DND-41 (cell line): ENCODE measurements around the gene PPP1R11.

ENCODE experiments used
- ATAC-seq: fragments of 200-7000 bp; cut with Tn5 transposase; 3 replicates; pipeline ENCODE4 v1.9.1; 2021; ENCODE audit warnings: low read depth; ENCODE audit not compliant: insufficient read depth
- DNase-seq: peaks from one replicate; pipeline ENCODE4 v3.0.0-alpha.2; 2020
- H2AFZ ChIP-seq: 2 replicates; pipeline ENCODE4 v1.6.0; 2012; ENCODE audit warnings: low read depth, low read length
- H3K27ac ChIP-seq: 2 replicates; pipeline ENCODE4 v1.5.1; 2012; ENCODE audit warnings: low read length, inconsistent platforms
- H3K27me3 ChIP-seq: fragments of 200-600 bp; sonication (generic); 2 replicates; pipeline ENCODE4 v1.6.0; 2012; ENCODE audit warnings: low read length, mild to moderate bottlenecking, inconsistent platforms; ENCODE audit not compliant: insufficient read depth, poor library complexity
- H3K36me3 ChIP-seq: 2 replicates; pipeline ENCODE4 v1.5.1; 2012; ENCODE audit warnings: low read length, inconsistent platforms; ENCODE audit not compliant: insufficient read depth
- H3K4me1 ChIP-seq: 2 replicates; pipeline ENCODE4 v1.5.1; 2012; ENCODE audit warnings: mild to moderate bottlenecking, low read length; ENCODE audit not compliant: insufficient read depth
- H3K4me2 ChIP-seq: 2 replicates; pipeline ENCODE4 v1.6.0; 2012; ENCODE audit warnings: mild to moderate bottlenecking, moderate library complexity, low read length, inconsistent platforms; ENCODE audit not compliant: insufficient read depth
- H3K4me3 ChIP-seq, 2 experiments: fragments of 200-600 bp in 1 of 2; shearing (Covaris generic) in 1 of 2; 2 replicates each; pipeline ENCODE4 v1.5.1; 2012 to 2016; ENCODE audit warnings: inconsistent platforms in 2 of 2, low read length in 2 of 2, mild to moderate bottlenecking in 2 of 2, low read depth in 1 of 2, moderate library complexity in 1 of 2
- H3K79me2 ChIP-seq: 2 replicates; pipeline ENCODE4 v1.6.0; 2012; ENCODE audit warnings: low read length, inconsistent platforms; ENCODE audit not compliant: insufficient read depth
- H3K9ac ChIP-seq: 2 replicates; pipeline ENCODE4 v1.6.0; 2012; ENCODE audit warnings: low read depth, mild to moderate bottlenecking, inconsistent platforms, low read length, moderate library complexity
- H3K9me3 ChIP-seq: 2 replicates; pipeline ENCODE4 v1.5.1; 2012; ENCODE audit warnings: low read length, moderate library complexity, mild to moderate bottlenecking, inconsistent platforms; ENCODE audit not compliant: insufficient read depth, severe bottlenecking
- H4K20me1 ChIP-seq: 2 replicates; pipeline ENCODE4 v1.6.0; 2012; ENCODE audit warnings: low read length; ENCODE audit not compliant: insufficient read depth
- CTCF ChIP-seq: IDR thresholded peaks from 2 replicates; pipeline ENCODE4 v1.5.1; 2012; ENCODE audit warnings: borderline replicate concordance, low read length, moderate library complexity, mild to moderate bottlenecking; ENCODE audit not compliant: poor library complexity, severe bottlenecking; ENCODE audit errors: extremely low read depth
- EZH2 ChIP-seq: IDR thresholded peaks from 3 replicates; pipeline ENCODE4 v1.6.1; 2012; ENCODE audit warnings: borderline replicate concordance, low read depth, mild to moderate bottlenecking, moderate library complexity, low read length, inconsistent platforms; ENCODE audit not compliant: severe bottlenecking

PPP1R11 gene

GRCh38 chr6:30035784-30036183, 31.2 kb upstream of the PPP1R11 start:
- Histone ChIP-seq H4K20me1 (no peaks in the 10 kb centered on the region), H3K9me3 (no peaks in the 10 kb centered on the region), H3K27ac (no peak overlapping the region), H3K9ac (no peak overlapping the region), H3K4me3 (no peak overlapping the region), H3K36me3 (no peaks in the 10 kb centered on the region), H3K4me1 (no peaks in the 10 kb centered on the region), H3K79me2 (no peaks in the 10 kb centered on the region), H3K27me3 (no peaks in the 10 kb centered on the region), H3K4me2 (no peak overlapping the region), H2AFZ (no peak overlapping the region)
- DNase-seq (no peak), ATAC-seq (no peak)
- TF ChIP-seq CTCF (no peak), EZH2 (no peak)

GRCh38 chr6:30037182-30037788, 29.7 kb upstream of the PPP1R11 start:
- ATAC-seq (peak; percentile 70), DNase-seq (no peak)
- TF ChIP-seq EZH2, result no peak
- TF ChIP-seq CTCF, result peak; percentile 65
- no peaks in the 10 kb centered on the region; the same call in 1 of the 2 replicates for H3K36me3 ChIP-seq
- no peak overlapping the region for H3K27ac ChIP-seq
- no peak overlapping the region for H3K4me2 ChIP-seq
- no peaks in the 10 kb centered on the region for H3K4me1 ChIP-seq
- H3K79me2 ChIP-seq, result no peaks in the 10 kb centered on the region
- H3K9ac ChIP-seq, result no peak overlapping the region
- H3K9me3 ChIP-seq, result no peaks in the 10 kb centered on the region
- no peak overlapping the region for H2AFZ ChIP-seq
- no peak overlapping the region for H3K4me3 ChIP-seq
- H3K27me3 ChIP-seq, result no peaks in the 10 kb centered on the region
- H4K20me1 ChIP-seq, result no peaks in the 10 kb centered on the region

GRCh38 chr6:30041221-30041620, 25.8 kb upstream of the PPP1R11 start:
- Histone ChIP-seq H3K27me3 (no peaks in the 10 kb centered on the region), H3K27ac (no peak overlapping the region), H4K20me1 (no peaks in the 10 kb centered on the region), H3K4me2 (no peak overlapping the region), H3K36me3 (no peaks in the 10 kb centered on the region; the same call in 1 of the 2 replicates), H3K79me2 (no peaks in the 10 kb centered on the region), H3K4me1 (no peaks in the 10 kb centered on the region), H2AFZ (no peak overlapping the region), H3K9ac (no peak overlapping the region), H3K4me3 (no peak overlapping the region), H3K9me3 (no peaks in the 10 kb centered on the region)
- DNase-seq (no peak), ATAC-seq (no peak)
- TF ChIP-seq CTCF (no peak), EZH2 (no peak)

- Histone ChIP-seq H3K79me2 (no peaks in the 10 kb centered on the region), H4K20me1 (no peaks in the 10 kb centered on the region), H3K27ac (no peak overlapping the region), H3K9ac (no peak overlapping the region), H3K4me3 (no peak overlapping the region), H3K9me3 (no peaks in the 10 kb centered on the region), H2AFZ (no peak overlapping the region), H3K27me3 (no peaks in the 10 kb centered on the region), H3K4me2 (no peak overlapping the region), H3K4me1 (no peaks in the 10 kb centered on the region), H3K36me3 (no peaks in the 10 kb centered on the region; the same call in 1 of the 2 replicates)
- TF ChIP-seq CTCF (no peak), EZH2 (no peak)
- no peak for DNase-seq
- ATAC-seq, result no peak
Observed at GRCh38 chr6:30041821-30042220, 25.2 kb upstream of the PPP1R11 start.
